GM12892 (cell line): ENCODE results near the gene SPACA7.
"Not testable (repeated sequence)": the region's sequence is repeated elsewhere in the genome, so short reads cannot be mapped to it uniquely, and the experiment has no call there.

Experiments
- POLR2A ChIP-seq: IDR thresholded peaks from 2 replicates; pipeline ENCODE4 v1.6.1; 2011; ENCODE audit warnings: low read depth, low read length, control low read depth
- TAF1 ChIP-seq: IDR thresholded peaks from 2 replicates; pipeline ENCODE4 v1.6.1; 2011; ENCODE audit warnings: low read depth, mild to moderate bottlenecking, control low read depth, low read length, borderline replicate concordance

DNA sequence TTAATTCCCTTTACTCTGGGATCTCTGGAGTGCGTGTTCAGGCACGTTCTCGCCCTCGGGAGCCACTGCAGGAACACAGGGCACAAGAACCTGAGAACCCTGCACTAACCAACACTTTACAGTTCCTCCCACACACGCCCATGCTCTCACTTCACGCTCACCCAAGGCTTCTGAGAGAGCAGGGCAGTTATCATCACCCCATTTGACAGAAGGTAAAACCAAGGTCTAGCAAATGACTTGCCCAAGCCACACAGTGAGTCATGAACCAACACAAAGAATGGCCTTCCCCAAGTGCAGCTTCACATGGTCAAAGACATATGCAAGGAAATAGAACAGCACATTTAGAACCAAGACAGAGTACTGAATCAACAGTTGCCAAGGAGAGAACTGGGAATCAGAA is 22.2 kb downstream of the SPACA7 start:
- not testable (repeated sequence) for TF ChIP-seq POLR2A, TAF1
